Activated B cell treated with CpG ODN at 0.5 μM for 24 hours (primary cell): ENCODE results near the gene DGCR8. TPM values are rescaled to one million over a fixed set of nuclear protein-coding genes. Genes with fewer than 3 reads are reported as not detected.

Experiments used
- ATAC-seq: fragments of 200-7000 bp; cut with Tn5 transposase; one replicate; pipeline ENCODE4 v1.10.0; 2021; ENCODE audit warnings: low read depth, mild to moderate bottlenecking, moderate library complexity
- CTCF ChIA-PET: fragments of 350-600 bp; sonication (Branson Sonifier 250); formaldehyde crosslinking; loops from one replicate; lab custom pipeline; 2021; ENCODE audit warnings: antibody characterized with exemption; lab: Charles Lee
- POLR2A ChIA-PET: fragments of 350-600 bp; sonication (Branson Sonifier 250); formaldehyde crosslinking; loops from one replicate; lab custom pipeline; 2021; ENCODE audit warnings: antibody characterized with exemption; lab: Charles Lee
- DNase-seq: peaks from one replicate; pipeline ENCODE4 v3.0.0; 2022
- H3K27ac Mint-ChIP-seq: one replicate; pipeline ENCODE4 v1.8.0; 2020; ENCODE audit warnings: mixed read lengths
- H3K27me3 Mint-ChIP-seq: one replicate; pipeline ENCODE4 v1.8.0; 2021; ENCODE audit warnings: mixed read lengths
- H3K36me3 Mint-ChIP-seq: one replicate; pipeline ENCODE4 v1.8.0; 2021; ENCODE audit warnings: low read depth, mixed read lengths
- H3K4me1 Mint-ChIP-seq: one replicate; pipeline ENCODE4 v1.8.0; 2021; ENCODE audit warnings: mixed read lengths
- H3K4me3 Mint-ChIP-seq: one replicate; pipeline ENCODE4 v1.8.0; 2020; ENCODE audit warnings: mild to moderate bottlenecking, mixed read lengths
- H3K9me3 Mint-ChIP-seq: one replicate; pipeline ENCODE4 v1.8.0; 2020; ENCODE audit warnings: mixed read lengths
- CTCF ChIP-seq: fragments of 200-600 bp; IDR thresholded peaks from one replicate; pipeline ENCODE4 v1.8.0; 2022; ENCODE audit warnings: antibody characterized with exemption, mild to moderate bottlenecking
- intact Hi-C: fragments of 100-400 bp; cut with micrococcal nuclease; formaldehyde crosslinking; loops from one replicate; pipeline ENCODE4 v1.15.1; 2024
- total RNA-seq: library from RNA; stranded (reverse); gene quantifications from 2 replicates; pipeline ENCODE4 v1.2.3, GENCODE V29; 2022

DGCR8 gene
- total RNA-seq, 1 donor from 2014 or later, result 35.5 TPM

DNA sequence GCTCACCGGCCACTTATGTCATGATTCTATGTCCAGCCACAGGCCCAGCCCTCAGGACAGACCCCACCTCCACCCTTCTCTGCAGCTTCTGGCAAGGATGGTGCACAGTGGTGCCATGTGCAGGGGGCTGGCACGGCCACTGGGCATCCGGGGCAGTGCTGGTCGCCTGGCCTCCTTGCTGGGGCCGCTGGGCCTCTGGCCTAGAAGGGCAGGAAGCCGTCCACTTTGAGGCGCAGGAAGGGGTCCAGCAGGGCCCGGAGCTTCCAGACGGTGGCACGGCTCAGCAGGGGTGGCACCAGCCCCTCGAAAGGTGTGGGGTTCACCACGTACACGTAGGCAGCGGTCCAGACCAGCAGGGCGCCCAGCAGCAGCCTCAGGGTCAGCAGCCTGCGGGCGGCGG lies 68.4 kb downstream of the DGCR8 start:
- Mint-ChIP-seq H3K27me3 (no peaks in the 10 kb centered on the region), H3K4me1 (peaks cover 4% of the 10 kb centered on the region), H3K4me3 (no peak overlapping the region), H3K36me3 (peaks cover 7% of the 10 kb centered on the region), H3K9me3 (no peaks in the 10 kb centered on the region), H3K27ac (no peak overlapping the region)
- ChIA-PET POLR2A (no interaction called here), CTCF (no interaction called here)
- no peak for DNase-seq
- no peak for TF ChIP-seq CTCF
- intact Hi-C loops, result no loop called here
- no peak for ATAC-seq

- no peaks in the 10 kb centered on the region for H3K27me3 Mint-ChIP-seq
- no peaks in the 10 kb centered on the region for H3K9me3 Mint-ChIP-seq
- no peak overlapping the region for H3K4me3 Mint-ChIP-seq
- H3K27ac Mint-ChIP-seq, result no peak overlapping the region
- CTCF ChIA-PET, result no interaction called here
- DNase-seq, result no peak
- peaks cover 3% of the 10 kb centered on the region for H3K36me3 Mint-ChIP-seq
- TF ChIP-seq CTCF, result no peak
- no peak for ATAC-seq
- intact Hi-C loops, result no loop called here
- peaks cover 4% of the 10 kb centered on the region for H3K4me1 Mint-ChIP-seq
- POLR2A ChIA-PET, result no interaction called here
Observed at GRCh38 chr22:20149257-20150250, 69.5 kb downstream of the DGCR8 start.

DNA sequence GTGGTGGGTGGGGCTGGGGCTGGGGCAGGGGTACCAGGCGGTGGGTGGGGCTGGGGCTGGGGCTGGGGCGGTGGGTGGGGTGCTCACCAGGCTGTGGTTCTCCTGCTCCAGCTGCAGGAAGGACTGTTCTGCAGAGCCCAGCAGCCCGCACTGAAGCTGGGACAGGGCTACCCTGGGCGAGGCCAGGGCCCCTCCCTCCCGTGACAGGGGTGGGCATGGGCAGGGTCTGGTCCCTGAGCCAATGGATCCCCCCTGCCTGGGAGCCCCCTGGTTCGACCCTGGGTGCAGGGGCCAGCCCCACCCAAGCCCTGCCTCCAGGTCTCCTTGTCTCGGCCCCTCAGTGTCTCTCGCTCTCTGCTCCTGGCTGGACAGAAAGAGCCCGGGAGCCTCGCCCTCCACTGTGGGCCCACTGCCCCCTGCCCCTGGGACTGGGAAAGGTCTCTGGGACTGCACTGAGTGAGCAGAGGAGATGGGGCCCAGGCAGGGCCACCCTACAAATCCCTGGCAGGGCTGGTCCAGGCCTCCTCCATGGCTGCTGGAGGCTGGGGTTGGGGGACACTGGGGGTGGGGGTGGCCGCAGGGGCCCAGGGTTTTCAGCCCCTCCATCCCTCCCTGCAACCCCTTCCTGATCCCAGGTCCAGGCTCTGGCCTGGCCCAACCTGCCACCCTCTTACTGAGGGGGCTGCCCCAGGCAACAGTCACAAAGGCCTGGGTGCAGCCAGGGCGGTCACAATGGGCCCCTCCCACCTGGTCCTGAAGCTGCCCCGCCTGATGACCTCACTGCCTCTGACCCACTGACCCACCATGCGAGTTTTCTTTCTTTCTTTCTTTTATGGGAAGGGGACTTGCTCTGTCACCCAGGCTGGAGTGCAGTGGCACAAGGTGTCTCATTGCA lies 70.6 kb downstream of the DGCR8 start, which contains the start of gene CCDC188:
CCDC188 (minus strand) TSS at position 675 of the 895 bp plus-strand sequence; CDS start at position 606, 69 bp downstream.
- TF ChIP-seq CTCF, result no peak
- no peak within 1 kb of the TSS for H3K4me3 Mint-ChIP-seq
- no peaks in the 10 kb centered on the region for H3K36me3 Mint-ChIP-seq
- intact Hi-C loops, result no loop called here
- ATAC-seq (no peak), DNase-seq (no peak)
- no peaks in the 10 kb centered on the region for H3K27me3 Mint-ChIP-seq
- ChIA-PET CTCF (no interaction called here), POLR2A (no interaction called here)
- H3K9me3 Mint-ChIP-seq, result no peaks in the 10 kb centered on the region
- no peak within 1 kb of the TSS for H3K27ac Mint-ChIP-seq
- H3K4me1 Mint-ChIP-seq, result peaks cover 4% of the 10 kb centered on the region

GRCh38 chr22:20151276-20151588 lies 71.2 kb downstream of the DGCR8 start:
- Mint-ChIP-seq H3K36me3 (no peaks in the 10 kb centered on the region), H3K27ac (no peak overlapping the region), H3K9me3 (no peaks in the 10 kb centered on the region), H3K4me1 (peaks cover 4% of the 10 kb centered on the region), H3K4me3 (no peak overlapping the region), H3K27me3 (no peaks in the 10 kb centered on the region)
- ChIA-PET CTCF (no interaction called here), POLR2A (no interaction called here)
- intact Hi-C loops, result no loop called here
- TF ChIP-seq CTCF, result no peak
- no peak for ATAC-seq
- no peak for DNase-seq

DNA sequence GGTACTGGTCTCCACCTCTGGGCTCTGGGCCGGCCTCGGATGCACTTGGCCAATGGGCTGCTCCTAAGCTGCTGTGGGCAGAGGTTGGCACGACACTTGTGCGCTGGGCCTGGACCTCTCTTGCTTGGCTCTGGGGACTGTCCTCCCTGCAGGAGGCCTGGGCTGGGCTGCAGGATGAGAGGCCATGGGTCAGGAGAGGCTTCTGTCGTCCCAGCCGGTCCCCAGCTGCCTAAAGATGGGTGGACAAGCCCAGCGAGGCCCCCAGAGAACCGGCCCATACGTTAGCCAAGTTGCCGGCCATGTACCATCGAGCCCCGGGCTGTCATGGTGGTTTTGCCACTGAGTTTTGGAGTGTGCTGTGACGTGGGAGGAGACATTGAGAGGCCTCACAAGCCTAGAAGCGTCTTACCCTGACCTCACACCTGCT lies 72.4 kb downstream of the DGCR8 start:
- TF ChIP-seq CTCF, result no peak
- CTCF ChIA-PET, result no interaction called here
- intact Hi-C loops, result no loop called here
- Mint-ChIP-seq H3K9me3 (no peaks in the 10 kb centered on the region), H3K27ac (no peak overlapping the region), H3K27me3 (peaks cover 3% of the 10 kb centered on the region), H3K4me1 (no peaks in the 10 kb centered on the region), H3K4me3 (no peak overlapping the region), H3K36me3 (no peaks in the 10 kb centered on the region)
- DNase-seq (no peak), ATAC-seq (no peak)
- POLR2A ChIA-PET, result no interaction called here
